ENCODE results near the gene TRIM24. TPM values are rescaled to one million over a fixed set of nuclear protein-coding genes. Genes with fewer than 3 reads are reported as not detected.

Gene TRIM24
- total RNA-seq, 1 donor from 2014 or later = 20.7 TPM

GRCh38 chr7:138610671-138611170 lies 150.7 kb downstream of the TRIM24 start:
- TF ChIP-seq CTCF (IDR thresholded peaks at IDR 0.05; ENCODE audit: insufficient read depth, low read length, poor library complexity, severe bottlenecking) = no peak
- H3K27me3 ChIP-seq (ENCODE audit: control insufficient read depth, insufficient read depth, low read length) = no peaks in the 10 kb centered on the region
- no peak for DNase-seq (ENCODE audit: low read depth)

GRCh38 chr7:138613630-138614029 lies 153.6 kb downstream of the TRIM24 start:
- Histone ChIP-seq H3K4me3 (ENCODE audit: low read depth, low read length) (no peak overlapping the region), H3K27me3 (ENCODE audit: control insufficient read depth, insufficient read depth, low read length) (no peaks in the 10 kb centered on the region), H3K36me3 (ENCODE audit: control insufficient read depth, insufficient read depth, low read length) (no peaks in the 10 kb centered on the region)
- TF ChIP-seq CTCF (IDR thresholded peaks at IDR 0.05; ENCODE audit: insufficient read depth, low read length, poor library complexity, severe bottlenecking) = no peak
- no peak for DNase-seq (ENCODE audit: low read depth)

More at GRCh38 chr7:138610671-138611170, 150.7 kb downstream of the TRIM24 start:
- Histone ChIP-seq H3K36me3 (ENCODE audit: control insufficient read depth, insufficient read depth, low read length) (no peaks in the 10 kb centered on the region), H3K4me3 (ENCODE audit: low read depth, low read length) (no peak overlapping the region)

- DNase-seq (ENCODE audit: low read depth) = no peak
- Histone ChIP-seq H3K4me3 (ENCODE audit: low read depth, low read length) (no peak overlapping the region), H3K27me3 (ENCODE audit: control insufficient read depth, insufficient read depth, low read length) (no peaks in the 10 kb centered on the region), H3K36me3 (ENCODE audit: control insufficient read depth, insufficient read depth, low read length) (no peaks in the 10 kb centered on the region)
- no peak for TF ChIP-seq CTCF (IDR thresholded peaks at IDR 0.05; ENCODE audit: insufficient read depth, low read length, poor library complexity, severe bottlenecking)
Measured at GRCh38 chr7:138616085-138616484, 156.0 kb downstream of the TRIM24 start.

- no peak for DNase-seq (ENCODE audit: low read depth)
- no peaks in the 10 kb centered on the region for H3K27me3 ChIP-seq (ENCODE audit: control insufficient read depth, insufficient read depth, low read length)
- H3K36me3 ChIP-seq (ENCODE audit: control insufficient read depth, insufficient read depth, low read length) = no peaks in the 10 kb centered on the region
- no peak overlapping the region for H3K4me3 ChIP-seq (ENCODE audit: low read depth, low read length)
- TF ChIP-seq CTCF (IDR thresholded peaks at IDR 0.05; ENCODE audit: insufficient read depth, low read length, poor library complexity, severe bottlenecking) = no peak
Measured at GRCh38 chr7:138618506-138618905, 158.4 kb downstream of the TRIM24 start.

GRCh38 chr7:138618933-138619332 lies 158.9 kb downstream of the TRIM24 start:
- Histone ChIP-seq H3K27me3 (ENCODE audit: control insufficient read depth, insufficient read depth, low read length) (no peaks in the 10 kb centered on the region), H3K4me3 (ENCODE audit: low read depth, low read length) (no peak overlapping the region), H3K36me3 (ENCODE audit: control insufficient read depth, insufficient read depth, low read length) (no peaks in the 10 kb centered on the region)
- DNase-seq (ENCODE audit: low read depth) = peak; percentile 37
- no peak for TF ChIP-seq CTCF (IDR thresholded peaks at IDR 0.05; ENCODE audit: insufficient read depth, low read length, poor library complexity, severe bottlenecking)

GRCh38 chr7:138622841-138623240 lies 162.8 kb downstream of the TRIM24 start:
- no peak for TF ChIP-seq CTCF (IDR thresholded peaks at IDR 0.05; ENCODE audit: insufficient read depth, low read length, poor library complexity, severe bottlenecking)
- Histone ChIP-seq H3K27me3 (ENCODE audit: control insufficient read depth, insufficient read depth, low read length) (no peaks in the 10 kb centered on the region), H3K36me3 (ENCODE audit: control insufficient read depth, insufficient read depth, low read length) (no peaks in the 10 kb centered on the region), H3K4me3 (ENCODE audit: low read depth, low read length) (no peak overlapping the region)
- no peak for DNase-seq (ENCODE audit: low read depth)
